K562 (cell line): ENCODE data around the gene ZNF747. TPM values are rescaled to one million over a fixed set of nuclear protein-coding genes. Genes with fewer than 3 reads are reported as not detected.

ENCODE experiments used
- ATF1 ChIP-seq, 2 experiments: fragments of 450-650 bp in 1 of 2; IDR thresholded peaks; 2 replicates each; pipeline ENCODE4 v1.6.1; 2016; ENCODE audit warnings: missing compliant biosample characterization in 1 of 2, missing genetic modification characterization in 1 of 2
- CC2D1A ChIP-seq: fragments of 450-650 bp; IDR thresholded peaks from 2 replicates; pipeline ENCODE4 v1.6.1; 2017; ENCODE audit warnings: mild to moderate bottlenecking
- CREB5 ChIP-seq: fragments of 250-450 bp; sonication (Bioruptor Pico); IDR thresholded peaks from 2 replicates; pipeline ENCODE4 v1.5.0; 2020; ENCODE audit warnings: mild to moderate bottlenecking
- CTBP1 ChIP-seq: fragments of 450-650 bp; IDR thresholded peaks from 2 replicates; pipeline ENCODE4 v1.6.1; 2016; ENCODE audit warnings: borderline replicate concordance
- CTCFL ChIP-seq: IDR thresholded peaks from 2 replicates; pipeline ENCODE4 v1.6.1; 2011; ENCODE audit warnings: borderline replicate concordance, low read depth, mild to moderate bottlenecking, moderate library complexity, low read length; ENCODE audit not compliant: insufficient read depth, poor library complexity, severe bottlenecking
- KDM5B ChIP-seq: fragments of 200-600 bp; sonication (generic); IDR thresholded peaks from 2 replicates; pipeline ENCODE4 v1.6.1; 2012; ENCODE audit warnings: low read depth, mild to moderate bottlenecking, moderate library complexity, low read length, control low read depth, inconsistent platforms; ENCODE audit not compliant: insufficient replicate concordance
- NBN ChIP-seq: fragments of 450-650 bp; IDR thresholded peaks from 2 replicates; pipeline ENCODE4 v1.6.1; 2016; ENCODE audit warnings: low read depth, mild to moderate bottlenecking
- NCOR1 ChIP-seq: fragments of 450-650 bp; IDR thresholded peaks from 2 replicates; pipeline ENCODE4 v1.6.1; 2016; ENCODE audit warnings: mild to moderate bottlenecking, moderate library complexity
- POLR2AphosphoS5 ChIP-seq: IDR thresholded peaks from 2 replicates; pipeline ENCODE4 v1.6.1; 2011; ENCODE audit warnings: mild to moderate bottlenecking, low read depth, low read length, moderate library complexity; ENCODE audit not compliant: control insufficient read depth, insufficient read depth
- SAP30 ChIP-seq: fragments of 200-600 bp; sonication (generic); IDR thresholded peaks from 2 replicates; pipeline ENCODE4 v1.6.1; 2012; ENCODE audit warnings: borderline replicate concordance, low read depth, mild to moderate bottlenecking, moderate library complexity, low read length, control low read depth, inconsistent platforms; ENCODE audit not compliant: insufficient read depth, poor library complexity, severe bottlenecking
- SP1 ChIP-seq: sonication (generic); formaldehyde crosslinking; IDR thresholded peaks from 2 replicates; pipeline ENCODE4 v1.8.1; 2022; ENCODE audit warnings: mild to moderate bottlenecking, missing genetic modification reagents
- TEAD1 ChIP-seq, 2 experiments: fragments of 450-650 bp in 1 of 2; sonication (generic) in 1 of 2; formaldehyde crosslinking; IDR thresholded peaks; 2 replicates each; pipeline versions ENCODE4 v1.4.0 to v1.8.0; 2020 to 2022; ENCODE audit warnings: mild to moderate bottlenecking in 2 of 2, missing genetic modification reagents in 1 of 2
- TEAD4 ChIP-seq, 2 experiments: sonication (generic) in 1 of 2; formaldehyde crosslinking in 1 of 2; IDR thresholded peaks; 2 replicates each; pipeline versions ENCODE4 v1.6.1 to v1.8.0; 2012 to 2022; ENCODE audit warnings: borderline replicate concordance in 1 of 2, inconsistent platforms in 1 of 2, low read length in 1 of 2, mild to moderate bottlenecking in 1 of 2, missing genetic modification reagents in 1 of 2
- TFE3 ChIP-seq: fragments of 450-650 bp; formaldehyde crosslinking; IDR thresholded peaks from 2 replicates; pipeline ENCODE4 v1.4.0; 2020; ENCODE audit warnings: mild to moderate bottlenecking, mixed read lengths
- ZKSCAN1 ChIP-seq: fragments of 150-350 bp; IDR thresholded peaks from 2 replicates; pipeline ENCODE4 v1.6.1; 2016; ENCODE audit warnings: low read depth, low read length
- ZNF124 ChIP-seq: sonication (generic); formaldehyde crosslinking; IDR thresholded peaks from 2 replicates; pipeline ENCODE4 v1.8.1; 2022; ENCODE audit warnings: missing genetic modification reagents
- ZNF511 ChIP-seq: sonication (generic); formaldehyde crosslinking; IDR thresholded peaks from 2 replicates; pipeline ENCODE4 v1.8.0; 2022; ENCODE audit warnings: mild to moderate bottlenecking, missing genetic modification reagents
- ZNF551 ChIP-seq: fragments of 250-450 bp; sonication (Bioruptor Pico); IDR thresholded peaks from 2 replicates; pipeline ENCODE4 v1.5.0; 2021; ENCODE audit warnings: mild to moderate bottlenecking, moderate library complexity
- ZNF695 ChIP-seq: fragments of 450-650 bp; formaldehyde crosslinking; IDR thresholded peaks from 2 replicates; pipeline ENCODE4 v1.4.0; 2020; ENCODE audit warnings: mild to moderate bottlenecking, moderate library complexity
- ZNF766 ChIP-seq: fragments of 200-800 bp; sonication (Bioruptor generic); conservative IDR thresholded peaks from 2 replicates; pipeline ENCODE4 v1.6.1; 2016; ENCODE audit warnings: missing genetic modification characterization, missing compliant biosample characterization
- polyA plus RNA-seq, 8 experiments: library from polyadenylated mRNA; depleted of rRNA in 4 of 8; stranded (reverse) in 5 of 8; unstranded in 3 of 8; fragments of >200 nt; fragmentation: Nextera tagmentation in 2 of 8; fragmentation: Illumina TruSeq in 1 of 8; extraction: Ambion mirVana in 2 of 8; extraction: Trizol in 1 of 8; gene quantifications; 2 replicates each; pipeline versions ENCODE4 v1.2.1 to v1.2.3, GENCODE V29; 2011 to 2014; ENCODE audit warnings: inconsistent platforms in 1 of 8, missing spikeins in 1 of 8
- total RNA-seq, 7 experiments: library from RNA; depleted of rRNA in 6 of 7; stranded (reverse); fragments of >200 nt in 6 of 7; fragmentation: Illumina TruSeq in 2 of 7; extraction: Trizol in 2 of 7; gene quantifications; 2 replicates each; pipeline versions ENCODE4 v1.2.1 to v1.2.3, GENCODE V29; 2011 to 2021; ENCODE audit warnings: low replicate concordance in 1 of 7
- TF ChIP-seq, protein P1 (sequence below): sonication (generic); formaldehyde crosslinking; IDR thresholded peaks from 2 replicates; pipeline ENCODE4 v1.9.0; 2022; ENCODE audit warnings: mild to moderate bottlenecking, missing genetic modification reagents

Gene ZNF747
- total and polyA plus RNA-seq, 9 of the 15 experiments (the other 6 are each of a cell fraction or from before 2014, with no cell fraction given), result 0.14 to 3.3 (median 1.5) TPM

DNA sequence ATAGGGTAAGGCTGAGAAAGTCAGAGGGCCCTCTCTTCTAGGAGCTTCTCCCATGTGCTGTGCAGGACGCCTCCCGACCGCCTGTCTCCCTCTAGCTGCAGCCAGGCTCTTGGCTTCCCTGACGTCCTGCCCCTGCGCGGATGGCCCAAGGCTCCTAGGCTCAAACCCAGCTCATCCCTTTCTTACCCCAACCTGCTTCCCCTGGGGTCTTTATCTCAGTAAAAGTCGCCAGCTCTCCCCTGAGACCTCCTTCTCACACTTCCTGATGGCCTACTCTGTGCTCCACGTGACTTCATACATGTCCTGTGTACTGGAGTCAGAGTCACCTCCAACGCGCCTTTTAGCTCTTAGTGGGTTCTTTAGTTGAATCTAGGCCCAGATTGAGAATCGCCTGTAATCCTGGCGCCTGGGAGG lies 1.1 kb upstream of the ZNF747 start (continued):
- TF ChIP-seq ZNF124 (CRISPR knock-in tag) (no peak), ZNF551 (CRISPR knock-in tag) (no peak), CTBP1 (no peak), CTCFL (peak; percentile 72), SAP30 (no peak), TEAD1 (CRISPR knock-in tag; IDR thresholded peaks at IDR 0.05) (peak in 1 of 2 experiments; percentile 12; a peak in 2 of 4 replicates), CREB5 (CRISPR knock-in tag) (no peak), NBN (no peak), ATF1 (CRISPR knock-in tag; IDR thresholded peaks at IDR 0.05) (no peak), ATF1 (tag; IDR thresholded peaks at IDR 0.05) (peak; percentile 45), ZNF695 (CRISPR knock-in tag) (no peak), TEAD4 (IDR thresholded peaks at IDR 0.05; ENCODE audit: low read length) (0 out of 2 replicates have a peak, but pooled peaks have one; percentile 6), TEAD4 (CRISPR knock-in tag; IDR thresholded peaks at IDR 0.05; ENCODE audit: borderline replicate concordance) (no peak), KDM5B (peak; percentile 67), ZKSCAN1 (peak; percentile 99), SP1 (CRISPR knock-in tag) (no peak), POLR2AphosphoS5 (0 out of 2 replicates have a peak, but pooled peaks have one; percentile 45), ZNF766 (CRISPR knock-in tag) (no peak), NCOR1 (no peak), TFE3 (CRISPR knock-in tag) (peak; percentile 40; the same call in 1 of the 2 replicates), ZNF511 (CRISPR knock-in tag) (peak; percentile 89), CC2D1A (peak; percentile 73)
- TF ChIP-seq, protein P1, sequence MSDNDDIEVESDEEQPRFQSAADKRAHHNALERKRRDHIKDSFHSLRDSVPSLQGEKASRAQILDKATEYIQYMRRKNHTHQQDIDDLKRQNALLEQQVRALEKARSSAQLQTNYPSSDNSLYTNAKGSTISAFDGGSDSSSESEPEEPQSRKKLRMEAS, result peak; percentile 95
